H1 (cell line): Measurements from ENCODE around the gene PRR29. TPM values are rescaled to one million over a fixed set of nuclear protein-coding genes. Genes with fewer than 3 reads are reported as not detected.

ENCODE experiments used
- CTCF ChIA-PET: fragments of 300-600 bp; sonication (Branson Sonifier 250); formaldehyde crosslinking; loops from one replicate; lab custom pipeline; 2021; ENCODE audit not compliant: partially characterized antibody; lab: Charles Lee
- POLR2A ChIA-PET: fragments of 300-600 bp; sonication (Branson Sonifier 250); formaldehyde crosslinking; loops from one replicate; lab custom pipeline; 2021; ENCODE audit warnings: inconsistent platforms; ENCODE audit not compliant: partially characterized antibody; lab: Charles Lee
- DNase-seq, 2 experiments: peaks; one replicate each; pipeline versions ENCODE4 v3.0.0 to v3.0.0-alpha.2; 2010 to 2022; ENCODE audit warnings: low spot score in 2 of 2, low read depth in 1 of 2, mixed read lengths in 1 of 2
- FAIRE-seq: peaks from 2 replicates; lab custom pipeline; 2011; peaks lifted over from hg19 to GRCh38; lab: Jason Lieb, UNC
- H2AFZ ChIP-seq: 2 replicates; pipeline ENCODE4 v1.8.1; 2012; ENCODE audit warnings: low read length, inconsistent platforms
- H2AK5ac ChIP-seq: 2 replicates; pipeline ENCODE4 v1.6.1; 2013; ENCODE audit warnings: low read depth, low read length
- H2BK120ac ChIP-seq: replicated peaks from 2 replicates; pipeline ENCODE3; 2013; ENCODE audit warnings: low read depth, low read length, inconsistent platforms
- H2BK12ac ChIP-seq: 2 replicates; pipeline ENCODE4 v1.6.1; 2013; ENCODE audit warnings: low read depth, low read length
- H2BK15ac ChIP-seq: 2 replicates; pipeline ENCODE4 v1.6.1; 2013; ENCODE audit warnings: low read length
- H2BK20ac ChIP-seq: 2 replicates; pipeline ENCODE4 v1.6.1; 2013; ENCODE audit warnings: low read length
- H2BK5ac ChIP-seq: 2 replicates; pipeline ENCODE4 v1.6.1; 2013; ENCODE audit warnings: low read depth, low read length
- H3K14ac ChIP-seq: 2 replicates; pipeline ENCODE4 v1.6.1; 2013; ENCODE audit warnings: inconsistent platforms; ENCODE audit not compliant: insufficient read length
- H3K18ac ChIP-seq: 2 replicates; pipeline ENCODE4 v1.6.1; 2013; ENCODE audit warnings: low read length; ENCODE audit errors: extremely low read depth
- H3K23ac ChIP-seq: 2 replicates; pipeline ENCODE4 v1.6.1; 2013; ENCODE audit warnings: inconsistent platforms; ENCODE audit not compliant: insufficient read length
- H3K23me2 ChIP-seq: 2 replicates; pipeline ENCODE4 v1.6.1; 2013; ENCODE audit warnings: low read depth, low read length
- H3K27ac ChIP-seq: 2 replicates; pipeline ENCODE4 v1.6.1; 2011; ENCODE audit warnings: low read depth, low read length, inconsistent platforms
- H3K27me3 ChIP-seq, 4 experiments: replicated peaks in 1 of 4; 1 replicate in 1 of 4; 2 replicates in 3 of 4; pipeline versions ENCODE4 v1.6.1 to v1.8.1; 2011 to 2013; ENCODE audit warnings: low read length in 3 of 4, mild to moderate bottlenecking in 3 of 4, inconsistent platforms in 2 of 4, mixed read lengths in 2 of 4, moderate library complexity in 1 of 4; ENCODE audit not compliant: control insufficient read depth in 3 of 4, insufficient read depth in 3 of 4; ENCODE audit errors: extremely low read depth in 1 of 4
- H3K36me3 ChIP-seq, 4 experiments: 2 replicates each; pipeline versions ENCODE4 v1.6.1 to v1.8.1; 2011 to 2013; ENCODE audit warnings: mild to moderate bottlenecking in 4 of 4, low read length in 3 of 4, moderate library complexity in 2 of 4, control low read depth in 1 of 4, inconsistent platforms in 1 of 4; ENCODE audit not compliant: insufficient read depth in 4 of 4, control insufficient read depth in 2 of 4
- H3K4ac ChIP-seq: replicated peaks from 2 replicates; pipeline ENCODE3; 2013; ENCODE audit warnings: low read length, low read depth, mixed read lengths, inconsistent platforms; ENCODE audit not compliant: insufficient read length
- H3K4me1 ChIP-seq, 4 experiments: replicated peaks in 1 of 4; 1 replicate in 1 of 4; 2 replicates in 3 of 4; pipeline versions ENCODE4 v1.6.1 to v1.8.1; 2011 to 2013; ENCODE audit warnings: low read length in 3 of 4, inconsistent platforms in 2 of 4, mixed read lengths in 1 of 4; ENCODE audit not compliant: insufficient read depth in 4 of 4, control insufficient read depth in 3 of 4
- H3K4me2 ChIP-seq, 2 experiments: 2 replicates each; pipeline versions ENCODE4 v1.6.1 to v1.8.1; 2011 to 2013; ENCODE audit warnings: low read depth in 2 of 2, low read length in 2 of 2, control low read depth in 1 of 2, inconsistent platforms in 1 of 2, mild to moderate bottlenecking in 1 of 2; ENCODE audit not compliant: insufficient read depth in 1 of 2
- H3K4me3 ChIP-seq, 4 experiments: fragments of 200-600, 300-600 bp in 1 of 4; sonication (generic), shearing (Covaris generic), sonication (Bioruptor Twin) in 1 of 4; 2 replicates each; pipeline versions ENCODE4 v1.5.1 to v1.8.1; 2011 to 2016; ENCODE audit warnings: low read length in 4 of 4, low read depth in 3 of 4, control low read depth in 2 of 4, inconsistent platforms in 2 of 4, mild to moderate bottlenecking in 2 of 4, mixed read lengths in 1 of 4, moderate library complexity in 1 of 4; ENCODE audit not compliant: insufficient read depth in 2 of 4; ENCODE audit errors: extremely low read depth in 1 of 4
- H3K56ac ChIP-seq: replicated peaks from 2 replicates; pipeline ENCODE3; 2013; ENCODE audit warnings: low read depth, mild to moderate bottlenecking, mixed read lengths, low read length, inconsistent platforms; ENCODE audit not compliant: insufficient read length
- H3K79me1 ChIP-seq: 2 replicates; pipeline ENCODE4 v1.6.1; 2013; ENCODE audit warnings: low read depth, low read length, control low read depth
- H3K79me2 ChIP-seq, 2 experiments: 2 replicates each; pipeline versions ENCODE4 v1.6.1 to v1.8.1; 2012 to 2013; ENCODE audit warnings: low read length in 2 of 2, mild to moderate bottlenecking in 2 of 2, inconsistent platforms in 1 of 2; ENCODE audit not compliant: insufficient read depth in 2 of 2, control insufficient read depth in 1 of 2
- H3K9ac ChIP-seq, 4 experiments: replicated peaks in 1 of 4; 1 replicate in 1 of 4; 2 replicates in 3 of 4; pipeline versions ENCODE4 v1.6.1 to v1.8.1; 2011 to 2013; ENCODE audit warnings: low read depth in 3 of 4, low read length in 3 of 4, control low read depth in 2 of 4, mild to moderate bottlenecking in 2 of 4, moderate library complexity in 2 of 4, inconsistent platforms in 1 of 4; ENCODE audit errors: extremely low read depth in 1 of 4
- H3K9me3 ChIP-seq, 2 experiments: 2 replicates each; pipeline versions ENCODE4 v1.6.1 to v1.8.1; 2012 to 2013; ENCODE audit warnings: mild to moderate bottlenecking in 2 of 2, moderate library complexity in 2 of 2, control low read depth in 1 of 2, inconsistent platforms in 1 of 2, low read depth in 1 of 2, low read length in 1 of 2, mixed read lengths in 1 of 2; ENCODE audit not compliant: insufficient read depth in 2 of 2
- H4K20me1 ChIP-seq, 2 experiments: replicated peaks in 1 of 2; 2 replicates each; pipeline versions ENCODE3 to v1.8.1; 2011 to 2013; ENCODE audit warnings: inconsistent platforms in 2 of 2, low read length in 2 of 2, mild to moderate bottlenecking in 1 of 2; ENCODE audit not compliant: insufficient read depth in 2 of 2, control insufficient read depth in 1 of 2
- H4K5ac ChIP-seq: 2 replicates; pipeline ENCODE4 v1.6.1; 2013; ENCODE audit warnings: low read length, low read depth, mixed read lengths, inconsistent platforms; ENCODE audit not compliant: insufficient read length
- H4K8ac ChIP-seq: 2 replicates; pipeline ENCODE4 v1.8.0; 2013; ENCODE audit warnings: mild to moderate bottlenecking, moderate library complexity, low read length, inconsistent platforms; ENCODE audit not compliant: insufficient read depth; ENCODE audit errors: extremely low read depth
- H4K91ac ChIP-seq: replicated peaks from 2 replicates; pipeline ENCODE3; 2013; ENCODE audit warnings: low read length, mixed read lengths, inconsistent platforms; ENCODE audit not compliant: insufficient read length
- EGR1 ChIP-seq: IDR thresholded peaks from 2 replicates; pipeline ENCODE4 v1.6.1; 2011; ENCODE audit warnings: low read depth, low read length, borderline replicate concordance
- PHF8 ChIP-seq: fragments of 200-600 bp; sonication (generic); conservative IDR thresholded peaks from 2 replicates; pipeline ENCODE4 v1.7.1; 2012; ENCODE audit warnings: low read depth, mild to moderate bottlenecking, inconsistent platforms, low read length, moderate library complexity
- SAP30 ChIP-seq: fragments of 300-600 bp; sonication (generic); IDR thresholded peaks from 2 replicates; pipeline ENCODE4 v1.7.1; 2012; ENCODE audit warnings: low read length, moderate library complexity, mild to moderate bottlenecking, inconsistent platforms; ENCODE audit not compliant: insufficient read depth, insufficient replicate concordance
- SP2 ChIP-seq: IDR thresholded peaks from 2 replicates; pipeline ENCODE4 v1.6.1; 2012; ENCODE audit warnings: mild to moderate bottlenecking, low read length, inconsistent platforms
- YY1 ChIP-seq: IDR thresholded peaks from 2 replicates; pipeline ENCODE4 v1.6.1; 2011; ENCODE audit warnings: low read depth, mild to moderate bottlenecking, low read length
- WGBS, 2 experiments: shearing (Covaris generic) in 1 of 2; methylation state at CpG; one replicate each; pipeline versions ENCODE4 v1.1.6 to v1.1.7; 2013 to 2015; ENCODE audit warnings: low lambda C conversion rate in 2 of 2, mixed read lengths in 2 of 2, inconsistent platforms in 1 of 2, low coverage in 1 of 2, missing lambda C conversion rate in 1 of 2; ENCODE audit not compliant: insufficient replicate concordance in 2 of 2, insufficient coverage in 1 of 2, insufficient read length in 1 of 2; ENCODE audit errors: extremely low coverage in 1 of 2, missing lambda C conversion rate in 1 of 2; 5-methylcytosine and 5-hydroxymethylcytosine counted together
- polyA plus RNA-seq, 7 experiments: library from polyadenylated mRNA; depleted of rRNA in 3 of 7; stranded (reverse) in 5 of 7; unstranded in 2 of 7; fragments of >200 nt in 5 of 7; fragments of 200-250 nt in 2 of 7; gene quantifications; 1 replicate in 5 of 7; 2 replicates in 1 of 7; 4 replicates in 1 of 7; pipeline versions ENCODE4 v1.2.1 to v1.2.3, GENCODE V29; 2011 to 2013; ENCODE audit warnings: missing spikeins in 2 of 7, mixed read lengths in 2 of 7
- total RNA-seq: library from RNA; stranded (reverse); fragmentation: NEBNext Ultra II Directional; extraction: Animal tissue kit (Norgen Biotek cat#: 25700); gene quantifications from 2 replicates; pipeline ENCODE4 v1.2.1, GENCODE V29; 2021
- TF ChIP-seq, protein P1 (sequence below): IDR thresholded peaks from 2 replicates; pipeline ENCODE4 v1.6.1; 2012; ENCODE audit warnings: inconsistent platforms

PRR29 gene
- total and polyA plus RNA-seq, 2 of the 8 experiments (the other 6 are each of a cell fraction or from before 2014, with no cell fraction given) = 0.67 to 0.83 TPM

DNA sequence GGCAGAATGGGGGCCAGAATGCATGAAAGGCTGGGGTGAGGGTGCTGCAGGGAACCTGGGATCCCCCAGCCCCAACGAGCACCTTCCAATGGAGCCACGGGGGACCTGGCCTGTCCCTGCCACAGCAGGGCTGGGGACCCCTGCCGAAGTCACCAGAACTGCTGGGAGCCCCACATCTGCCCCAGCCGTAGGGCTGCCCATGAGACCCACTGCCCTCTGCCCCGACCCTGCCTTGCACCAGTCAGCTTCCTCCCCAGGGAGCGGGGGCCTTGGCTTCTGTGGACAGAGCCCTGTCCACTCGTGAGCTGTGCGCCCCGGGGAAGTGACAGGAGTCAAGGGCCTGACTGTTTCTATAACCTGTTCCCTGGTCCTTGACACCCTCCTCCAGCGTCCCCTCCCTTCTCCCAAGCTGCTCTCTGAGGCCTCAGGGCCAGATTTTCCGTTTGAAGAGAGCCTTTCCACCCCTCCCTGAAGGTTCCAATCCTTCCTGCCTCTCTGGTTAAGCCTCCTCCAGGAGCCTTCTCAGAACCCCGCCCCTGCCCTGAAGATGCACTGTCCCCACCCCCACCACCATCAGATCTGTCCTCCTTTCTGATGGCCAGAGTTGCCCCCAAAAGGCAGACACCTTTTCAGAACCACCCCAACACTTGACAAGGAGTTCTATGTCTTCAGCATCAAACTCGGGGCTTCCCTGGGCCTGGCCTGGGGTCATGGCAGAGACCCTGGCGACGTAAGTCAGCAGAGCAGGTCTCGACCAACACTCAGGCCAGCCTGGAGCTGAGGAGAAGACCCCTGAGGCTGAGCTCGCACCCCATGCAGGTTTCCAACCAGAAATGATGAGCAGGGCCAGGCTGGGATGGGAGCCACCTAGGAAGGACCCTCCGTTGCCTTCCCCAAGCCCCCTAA lies 10.7 kb upstream of the PRR29 start:
- Histone ChIP-seq H2AK5ac (no peak overlapping the region), H3K9ac (no peak overlapping the region), H3K79me2 (no peaks in the 10 kb centered on the region), H3K4me1 (peaks cover 0 to 18% (median 11%) of the 10 kb centered on the region in 4 experiments; a peak in 6 of 7 replicates), H4K91ac (no peak overlapping the region), H2BK120ac (no peak overlapping the region), H3K4me2 (no peak overlapping the region), H2BK5ac (no peak overlapping the region), H3K27me3 (peaks cover 0 to 4% (median 0%) of the 10 kb centered on the region in 4 experiments; a peak in 2 of 7 replicates), H3K36me3 (no peaks in the 10 kb centered on the region), H4K20me1 (no peaks in the 10 kb centered on the region), H3K79me1 (no peaks in the 10 kb centered on the region), H4K5ac (no peak overlapping the region), H3K4ac (peak overlapping the region; percentile 75), H3K23ac (no peak overlapping the region), H2BK12ac (0 out of 2 replicates have a peak overlapping the region, but pooled peaks have one; percentile 60), H3K23me2 (no peaks in the 10 kb centered on the region; the same call in 1 of the 2 replicates), H3K56ac (no peak overlapping the region), H3K9me3 (no peaks in the 10 kb centered on the region), H2BK20ac (no peak overlapping the region), H3K14ac (peak overlapping the region; percentile 34), H3K4me3 (no peak overlapping the region), H3K27ac (no peak overlapping the region), H3K18ac (peak overlapping the region; percentile 32; the same call in 1 of the 2 replicates), H4K8ac (peak overlapping the region; percentile 35; the same call in 1 of the 2 replicates), H2BK15ac (0 out of 2 replicates have a peak overlapping the region, but pooled peaks have one; percentile 16), H2AFZ (no peak overlapping the region)
- WGBS, 2 experiments = 82% methylated on average over 17 of the region's 18 CpGs; no CpG with 5 or more reads in 1 of the 2 experiments
- no peak for FAIRE-seq
- CTCF ChIA-PET = interaction anchor here (0.5 to 18.4 kb wide), 15 partner anchors 11 to 278 kb away, joined by 3 to 219 read pairs (median 6); partner anchors contain the start of genes CSHL1 and GH1
- POLR2A ChIA-PET = interaction anchor here (1.5 to 1.9 kb wide), 3 partner anchors 11 to 37 kb away, joined by 3 to 6 read pairs (median 4); no protein-coding TSS in a partner anchor
- DNase-seq = no peak
- TF ChIP-seq, protein P1, sequence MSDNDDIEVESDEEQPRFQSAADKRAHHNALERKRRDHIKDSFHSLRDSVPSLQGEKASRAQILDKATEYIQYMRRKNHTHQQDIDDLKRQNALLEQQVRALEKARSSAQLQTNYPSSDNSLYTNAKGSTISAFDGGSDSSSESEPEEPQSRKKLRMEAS = no peak
- TF ChIP-seq PHF8 (no peak), SAP30 (no peak), YY1 (no peak), EGR1 (no peak), SP2 (no peak)
